Smooth muscle cell (in vitro differentiated cells): ENCODE measurements around the gene OTUB2. TPM values are rescaled to one million over a fixed set of nuclear protein-coding genes. Genes with fewer than 3 reads are reported as not detected.

Experiments
- DNase-seq: peaks from one replicate; lab custom pipeline; 2025; ENCODE audit not compliant: unreplicated experiment; lab: John Stamatoyannopoulos, UW
- H2AFZ ChIP-seq: fragments of 200-600 bp; sonication (generic); 2 replicates; pipeline ENCODE4 v1.6.0; 2016; ENCODE audit warnings: antibody characterized with exemption, low read depth, mild to moderate bottlenecking
- H3F3A ChIP-seq: fragments of 200-600 bp; sonication (generic); 2 replicates; pipeline ENCODE4 v1.6.0; 2017; ENCODE audit warnings: antibody characterized with exemption, low read depth
- H3K27ac ChIP-seq: fragments of 200-600 bp; sonication (generic); 2 replicates; pipeline ENCODE4 v1.5.1; 2016; ENCODE audit warnings: low read depth, mild to moderate bottlenecking
- H3K27me3 ChIP-seq: fragments of 200-600 bp; sonication (generic); 2 replicates; pipeline ENCODE4 v1.6.1; 2016; ENCODE audit warnings: low read depth, mild to moderate bottlenecking
- H3K36me3 ChIP-seq: fragments of 200-600 bp; sonication (generic); 2 replicates; pipeline ENCODE4 v1.5.1; 2016; ENCODE audit warnings: low read depth
- H3K4me1 ChIP-seq: fragments of 200-600 bp; sonication (generic); 2 replicates; pipeline ENCODE4 v1.5.1; 2016; ENCODE audit warnings: low read depth
- H3K4me2 ChIP-seq: fragments of 200-600 bp; sonication (generic); 2 replicates; pipeline ENCODE4 v1.6.0; 2016; ENCODE audit warnings: mild to moderate bottlenecking
- H3K4me3 ChIP-seq: fragments of 200-600 bp; sonication (generic); 2 replicates; pipeline ENCODE4 v1.5.1; 2016; ENCODE audit warnings: mild to moderate bottlenecking
- H3K79me2 ChIP-seq: fragments of 200-600 bp; sonication (generic); 2 replicates; pipeline ENCODE4 v1.6.0; 2016; ENCODE audit warnings: low read depth, mild to moderate bottlenecking
- H3K9ac ChIP-seq: fragments of 200-600 bp; sonication (generic); 2 replicates; pipeline ENCODE4 v1.6.0; 2016; ENCODE audit warnings: low read depth
- H3K9me3 ChIP-seq: fragments of 200-600 bp; sonication (generic); replicated peaks from 2 replicates; pipeline ENCODE4 v1.5.1; 2016; ENCODE audit warnings: low read depth
- H4K20me1 ChIP-seq: fragments of 200-600 bp; sonication (generic); 2 replicates; pipeline ENCODE4 v1.6.0; 2016; ENCODE audit warnings: low read depth
- CTCF ChIP-seq: fragments of 200-600 bp; sonication (generic); IDR thresholded peaks from 2 replicates; pipeline ENCODE4 v1.5.1; 2017; ENCODE audit warnings: borderline replicate concordance, mild to moderate bottlenecking, antibody characterized with exemption; ENCODE audit not compliant: insufficient read depth, poor library complexity, severe bottlenecking
- WGBS: methylation state at CpG from one replicate; pipeline ENCODE4 v1.1.7; 2016; ENCODE audit warnings: low lambda C conversion rate; 5-methylcytosine and 5-hydroxymethylcytosine counted together
- polyA plus RNA-seq: library from polyadenylated mRNA; unstranded; fragments of >200 nt; fragmentation: Nextera tagmentation; extraction: Ambion mirVana; gene quantifications from 2 replicates; pipeline ENCODE4 v1.2.1, GENCODE V29; 2016
- total RNA-seq: library from RNA; depleted of rRNA; stranded (reverse); fragments of >200 nt; gene quantifications from 2 replicates; pipeline ENCODE4 v1.2.3, GENCODE V29; 2014

The OTUB2 gene
- 2.4 and 5.1 TPM in 2 replicates for total RNA-seq
- polyA plus RNA-seq, result 1.7 and 4.0 TPM in 2 replicates

GRCh38 chr14:94026173-94026888 lies at the start of gene OTUB2:
Gene OTUB2 (plus strand): TSS chr14:94026340. CDS start chr14:94026538, 198 bp downstream.
- DNase-seq, result peak; percentile 73
- peak within 1 kb of the TSS; percentile 25 for H3K9ac ChIP-seq

GRCh38 chr14:93976477-93977057 lies 49.6 kb upstream of the OTUB2 start, which contains the start of gene ASB2:
Gene ASB2 (minus strand): TSS chr14:93976570. CDS start chr14:93964539, 12,031 bp downstream.
- H3K4me2 ChIP-seq, result peak within 1 kb of the TSS; percentile 25
- H2AFZ ChIP-seq, result peak within 1 kb of the TSS; percentile 18
- no peaks in the 10 kb centered on the region for H3K27me3 ChIP-seq
- H3K4me1 ChIP-seq, result peaks cover 7% of the 10 kb centered on the region
- H3K9ac ChIP-seq, result no peak within 1 kb of the TSS
- no peaks in the 10 kb centered on the region for H3K36me3 ChIP-seq
- no peak for DNase-seq
- H3K9me3 ChIP-seq, result no peaks in the 10 kb centered on the region
- no peaks in the 10 kb centered on the region for H3K79me2 ChIP-seq
- WGBS, result 65% methylated on average over 12 of the region's 12 CpGs
- no peak within 1 kb of the TSS for H3K27ac ChIP-seq
- TF ChIP-seq CTCF, result no peak
- no peaks in the 10 kb centered on the region for H3F3A ChIP-seq
- H4K20me1 ChIP-seq, result no peaks in the 10 kb centered on the region
- no peak within 1 kb of the TSS for H3K4me3 ChIP-seq

More at GRCh38 chr14:94026173-94026888, at the start of gene OTUB2:
- Histone ChIP-seq H3F3A (no peaks in the 10 kb centered on the region), H3K79me2 (no peaks in the 10 kb centered on the region), H2AFZ (peak within 1 kb of the TSS; percentile 6), H4K20me1 (no peaks in the 10 kb centered on the region), H3K36me3 (no peaks in the 10 kb centered on the region), H3K4me2 (peak within 1 kb of the TSS; percentile 85), H3K9me3 (no peaks in the 10 kb centered on the region), H3K27me3 (no peaks in the 10 kb centered on the region), H3K27ac (no peak within 1 kb of the TSS), H3K4me1 (peaks cover 20% of the 10 kb centered on the region), H3K4me3 (peak within 1 kb of the TSS; percentile 59)
- TF ChIP-seq CTCF, result no peak
- 1% methylated on average over 49 of the region's 74 CpGs for WGBS

- 94% methylated on average over 5 of the region's 5 CpGs for WGBS
- H2AFZ ChIP-seq, result no peak overlapping the region
- no peaks in the 10 kb centered on the region for H3K79me2 ChIP-seq
- TF ChIP-seq CTCF, result no peak
- no peak overlapping the region for H3K27ac ChIP-seq
- H3K4me3 ChIP-seq, result no peak overlapping the region
- no peaks in the 10 kb centered on the region for H4K20me1 ChIP-seq
- H3K4me2 ChIP-seq, result no peak overlapping the region
- H3K36me3 ChIP-seq, result no peaks in the 10 kb centered on the region
- no peaks in the 10 kb centered on the region for H3F3A ChIP-seq
- H3K9ac ChIP-seq, result no peak overlapping the region
- no peak for DNase-seq
- no peaks in the 10 kb centered on the region for H3K27me3 ChIP-seq
- H3K9me3 ChIP-seq, result no peaks in the 10 kb centered on the region
- H3K4me1 ChIP-seq, result peaks cover 11% of the 10 kb centered on the region
These were observed 49.0 kb upstream of the OTUB2 start for GRCh38 chr14:93977171-93977570.
